CD8-positive, alpha-beta memory T cell (primary cell): ENCODE results near the gene CTU2. TPM values are rescaled to one million over a fixed set of nuclear protein-coding genes. Genes with fewer than 3 reads are reported as not detected.

Experiments used
- CTCF ChIA-PET: fragments of 350-600 bp; sonication (Branson Sonifier 250); formaldehyde crosslinking; loops from one replicate; lab custom pipeline; 2021; ENCODE audit warnings: antibody characterized with exemption; lab: Charles Lee
- POLR2A ChIA-PET: fragments of 350-600 bp; sonication (Branson Sonifier 250); formaldehyde crosslinking; loops from one replicate; lab custom pipeline; 2021; ENCODE audit warnings: antibody characterized with exemption; lab: Charles Lee
- DNase-seq, 5 donors: peaks; one replicate each; pipeline versions ENCODE4 v3.0.0 to v3.0.0-alpha.2; 2020 to 2022; ENCODE audit warnings: mixed read lengths in 1 of 5
- H3K27ac ChIP-seq: one replicate; pipeline ENCODE4 v1.7.0; 2013; ENCODE audit warnings: low read depth, mild to moderate bottlenecking, low read length, moderate library complexity
- H3K27me3 ChIP-seq: 2 replicates; pipeline ENCODE4 v1.7.0; 2013; ENCODE audit warnings: low read length, mild to moderate bottlenecking; ENCODE audit not compliant: insufficient read depth, poor library complexity, severe bottlenecking
- H3K36me3 ChIP-seq: 2 replicates; pipeline ENCODE4 v1.7.0; 2013; ENCODE audit warnings: mild to moderate bottlenecking, low read length, moderate library complexity; ENCODE audit not compliant: insufficient read depth
- H3K4me1 ChIP-seq: 2 replicates; pipeline ENCODE4 v1.7.0; 2013; ENCODE audit warnings: mild to moderate bottlenecking, low read length, moderate library complexity; ENCODE audit not compliant: insufficient read depth
- H3K4me3 ChIP-seq: 2 replicates; pipeline ENCODE4 v1.7.0; 2013; ENCODE audit warnings: mild to moderate bottlenecking, low read length
- H3K9me3 ChIP-seq: 2 replicates; pipeline ENCODE4 v1.7.0; 2013; ENCODE audit warnings: mild to moderate bottlenecking, low read length
- H3K27ac Mint-ChIP-seq, 8 donors: one replicate each; pipeline ENCODE4 v1.8.0; 2020 to 2021; ENCODE audit warnings: mixed read lengths in 8 of 8, mild to moderate bottlenecking in 6 of 8, inconsistent platforms in 3 of 8, moderate library complexity in 3 of 8
- H3K27me3 Mint-ChIP-seq, 2 donors: one replicate each; pipeline ENCODE4 v1.8.0; 2020 to 2021; ENCODE audit warnings: mixed read lengths in 2 of 2, mild to moderate bottlenecking in 1 of 2, moderate library complexity in 1 of 2
- H3K36me3 Mint-ChIP-seq, 3 donors: one replicate each; pipeline ENCODE4 v1.8.0; 2020 to 2021; ENCODE audit warnings: mixed read lengths in 3 of 3, inconsistent platforms in 1 of 3, mild to moderate bottlenecking in 1 of 3
- H3K4me1 Mint-ChIP-seq, 3 donors: one replicate each; pipeline ENCODE4 v1.8.0; 2020 to 2021; ENCODE audit warnings: mixed read lengths in 3 of 3, inconsistent platforms in 1 of 3, mild to moderate bottlenecking in 1 of 3
- H3K4me3 Mint-ChIP-seq, 7 donors: one replicate each; pipeline ENCODE4 v1.8.0; 2020 to 2021; ENCODE audit warnings: mixed read lengths in 7 of 7, mild to moderate bottlenecking in 6 of 7, moderate library complexity in 4 of 7, inconsistent platforms in 2 of 7
- H3K9me3 Mint-ChIP-seq, 5 donors: one replicate each; pipeline ENCODE4 v1.8.0; 2020 to 2022; ENCODE audit warnings: mixed read lengths in 5 of 5, mild to moderate bottlenecking in 3 of 5, moderate library complexity in 2 of 5, inconsistent platforms in 1 of 5
- polyA plus RNA-seq: library from polyadenylated mRNA; unstranded; fragments of 300-500 nt; fragmentation: Illumina TruSeq; gene quantifications from one replicate; pipeline ENCODE4 v1.2.3, GENCODE V29; 2021
- total RNA-seq, 2 experiments: library from RNA; stranded (reverse); gene quantifications; one replicate each; pipeline ENCODE4 v1.2.3, GENCODE V29; 2021

Gene CTU2
- total and polyA plus RNA-seq, 3 experiments from 2014 or later = 21.6 to 69.0 (median 68.6) TPM

DNA sequence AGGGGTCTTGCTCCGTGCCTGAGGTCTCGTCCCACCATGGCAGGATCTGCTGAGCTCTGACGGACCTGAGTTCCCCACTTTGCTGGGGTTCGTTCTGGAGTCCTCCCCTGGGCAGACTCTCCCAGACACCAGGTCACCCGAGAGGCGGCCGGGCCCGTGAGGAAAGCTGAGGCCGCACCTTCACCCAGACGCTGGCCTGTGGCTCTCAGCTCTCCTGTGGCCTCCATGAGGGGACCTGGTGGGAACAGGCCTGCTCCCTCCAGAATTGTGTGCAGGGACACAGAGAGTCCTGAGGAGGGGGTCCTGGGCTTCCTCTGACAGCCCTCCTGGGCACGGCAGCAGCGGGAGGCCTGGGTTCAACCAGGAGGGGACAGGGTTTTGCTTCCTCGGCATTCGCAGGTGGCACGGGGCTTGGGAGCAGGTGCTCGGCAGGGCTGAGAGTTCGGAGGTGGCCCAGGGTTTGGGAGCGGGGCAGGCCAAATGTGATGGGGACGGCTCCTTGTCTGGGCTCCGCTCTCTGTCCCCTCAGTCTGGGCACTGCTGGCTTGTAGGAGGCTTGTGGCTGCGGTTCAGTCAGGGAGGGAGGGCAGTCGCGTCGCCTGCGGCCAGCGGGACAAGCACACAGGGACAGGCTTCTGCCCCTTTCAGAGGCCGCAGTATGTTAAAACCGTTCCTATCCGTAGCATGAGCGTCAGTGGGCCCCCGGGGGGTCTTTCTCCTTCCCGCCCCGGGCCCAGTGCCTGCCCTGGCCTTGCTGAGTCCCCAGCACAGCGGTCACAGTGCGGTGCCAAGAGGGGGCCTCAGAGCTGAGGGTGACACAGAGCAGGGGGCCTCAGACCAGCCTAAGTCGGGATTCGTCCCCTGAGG lies 11.8 kb upstream of the CTU2 start:
- Mint-ChIP-seq H3K36me3 (peaks cover 0 to 38% (median 0%) of the 10 kb centered on the region in 3 donors), H3K4me1 (peaks cover 25 to 67% (median 41%) of the 10 kb centered on the region in 3 donors), H3K4me3 (peak overlapping the region in 2 of 7 donors; percentile 27 to 72), H3K27me3 (no peaks in the 10 kb centered on the region), H3K9me3 (no peaks in the 10 kb centered on the region), H3K27ac (peak overlapping the region in 5 of 8 donors; percentile 43 to 94 (median 54))
- no peaks in the 10 kb centered on the region for H3K9me3 ChIP-seq
- no peak overlapping the region for H3K4me3 ChIP-seq
- peaks cover 25% of the 10 kb centered on the region for H3K36me3 ChIP-seq
- POLR2A ChIA-PET = no interaction called here
- H3K4me1 ChIP-seq = peaks cover 55% of the 10 kb centered on the region
- H3K27ac ChIP-seq = no peak overlapping the region
- DNase-seq = no peak
- H3K27me3 ChIP-seq = no peaks in the 10 kb centered on the region
- CTCF ChIA-PET = interaction anchor here (1.6 kb wide), 1 partner anchor 9 kb away, joined by 6 read pairs; no protein-coding TSS in a partner anchor

DNA sequence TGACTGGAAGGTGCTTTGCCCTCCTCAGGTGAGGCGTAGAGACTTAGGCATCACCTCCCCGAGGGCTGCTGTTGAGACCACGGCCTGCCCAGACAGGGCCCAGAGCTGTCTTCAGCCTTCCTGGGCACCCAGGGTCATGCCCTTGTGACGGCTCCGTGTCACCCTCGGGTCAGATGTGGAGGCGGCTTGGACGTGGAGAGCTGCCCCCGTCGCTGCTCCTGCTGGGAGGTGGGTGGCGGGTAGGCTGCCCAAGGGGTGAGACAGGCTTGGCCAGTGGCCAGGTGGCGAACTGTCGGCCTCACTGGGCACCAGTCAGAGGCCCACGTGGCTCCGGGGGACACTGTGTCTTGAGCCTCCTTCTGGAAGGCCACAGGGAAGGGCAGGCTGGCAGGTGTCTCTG lies 11.1 kb upstream of the CTU2 start:
- H3K36me3 ChIP-seq = peaks cover 33% of the 10 kb centered on the region
- no peak for DNase-seq
- H3K27me3 ChIP-seq = no peaks in the 10 kb centered on the region
- no peak overlapping the region for H3K4me3 ChIP-seq
- Mint-ChIP-seq H3K27me3 (no peaks in the 10 kb centered on the region), H3K4me3 (no peak overlapping the region), H3K9me3 (no peaks in the 10 kb centered on the region), H3K4me1 (peaks cover 32 to 69% (median 45%) of the 10 kb centered on the region in 3 donors), H3K27ac (peak overlapping the region in 3 of 8 donors; percentile 23 to 90 (median 50)), H3K36me3 (peaks cover 0 to 46% (median 0%) of the 10 kb centered on the region in 3 donors)
- ChIA-PET CTCF (interaction anchor here (1.6 kb wide), 1 partner anchor 10 kb away, joined by 6 read pairs; no protein-coding TSS in a partner anchor), POLR2A (no interaction called here)
- peaks cover 59% of the 10 kb centered on the region for H3K4me1 ChIP-seq
- no peaks in the 10 kb centered on the region for H3K9me3 ChIP-seq
- no peak overlapping the region for H3K27ac ChIP-seq

GRCh38 chr16:88695753-88696152 lies 10.6 kb upstream of the CTU2 start:
- POLR2A ChIA-PET = no interaction called here
- Mint-ChIP-seq H3K4me1 (peaks cover 29 to 69% (median 44%) of the 10 kb centered on the region in 3 donors), H3K27ac (peak overlapping the region in 4 of 8 donors; percentile 50 to 73 (median 66)), H3K4me3 (no peak overlapping the region), H3K36me3 (peaks cover 0 to 51% (median 0%) of the 10 kb centered on the region in 3 donors), H3K9me3 (no peaks in the 10 kb centered on the region), H3K27me3 (no peaks in the 10 kb centered on the region)
- DNase-seq = no peak
- Histone ChIP-seq H3K27ac (no peak overlapping the region), H3K4me1 (peaks cover 59% of the 10 kb centered on the region), H3K36me3 (peaks cover 33% of the 10 kb centered on the region), H3K27me3 (no peaks in the 10 kb centered on the region), H3K4me3 (no peak overlapping the region), H3K9me3 (no peaks in the 10 kb centered on the region)
- CTCF ChIA-PET = interaction anchor here (1.2 to 1.6 kb wide), 2 partner anchors 8 to 11 kb away, joined by 4 to 6 read pairs; no protein-coding TSS in a partner anchor

DNA sequence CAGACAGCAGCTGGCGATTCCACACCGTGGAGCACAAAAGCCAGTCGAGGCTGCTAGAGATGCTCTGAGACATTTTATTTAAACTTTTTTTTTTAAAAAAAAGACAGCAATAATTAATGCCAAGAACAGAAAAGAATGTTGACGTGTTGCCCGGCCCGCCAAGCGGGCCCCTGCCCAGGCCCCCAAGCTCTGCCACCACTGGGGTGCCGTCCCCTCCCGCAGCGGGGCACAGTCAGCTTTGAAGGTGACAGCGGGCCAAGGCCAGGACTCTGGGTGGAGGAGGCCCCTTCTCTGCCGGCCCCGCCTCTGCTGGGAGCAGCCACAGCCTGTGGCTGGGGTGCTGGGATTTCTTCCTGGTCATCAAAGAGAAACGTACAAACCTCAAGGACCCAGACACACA lies 9.9 kb upstream of the CTU2 start:
- Mint-ChIP-seq H3K4me1 (peaks cover 26 to 67% (median 42%) of the 10 kb centered on the region in 3 donors), H3K27me3 (peaks cover 0 to 2% of the 10 kb centered on the region in 2 donors), H3K27ac (peak overlapping the region in 3 of 8 donors; percentile 11 to 99 (median 40)), H3K9me3 (no peaks in the 10 kb centered on the region), H3K4me3 (no peak overlapping the region), H3K36me3 (peaks cover 0 to 56% (median 0%) of the 10 kb centered on the region in 3 donors)
- POLR2A ChIA-PET = no interaction called here
- peaks cover 56% of the 10 kb centered on the region for H3K4me1 ChIP-seq
- H3K27ac ChIP-seq = no peak overlapping the region
- no peaks in the 10 kb centered on the region for H3K27me3 ChIP-seq
- H3K4me3 ChIP-seq = no peak overlapping the region
- CTCF ChIA-PET = interaction anchor here (1.2 to 1.6 kb wide), 2 partner anchors 9 to 11 kb away, joined by 4 to 6 read pairs; no protein-coding TSS in a partner anchor
- DNase-seq = no peak
- peaks cover 33% of the 10 kb centered on the region for H3K36me3 ChIP-seq
- no peaks in the 10 kb centered on the region for H3K9me3 ChIP-seq

DNA sequence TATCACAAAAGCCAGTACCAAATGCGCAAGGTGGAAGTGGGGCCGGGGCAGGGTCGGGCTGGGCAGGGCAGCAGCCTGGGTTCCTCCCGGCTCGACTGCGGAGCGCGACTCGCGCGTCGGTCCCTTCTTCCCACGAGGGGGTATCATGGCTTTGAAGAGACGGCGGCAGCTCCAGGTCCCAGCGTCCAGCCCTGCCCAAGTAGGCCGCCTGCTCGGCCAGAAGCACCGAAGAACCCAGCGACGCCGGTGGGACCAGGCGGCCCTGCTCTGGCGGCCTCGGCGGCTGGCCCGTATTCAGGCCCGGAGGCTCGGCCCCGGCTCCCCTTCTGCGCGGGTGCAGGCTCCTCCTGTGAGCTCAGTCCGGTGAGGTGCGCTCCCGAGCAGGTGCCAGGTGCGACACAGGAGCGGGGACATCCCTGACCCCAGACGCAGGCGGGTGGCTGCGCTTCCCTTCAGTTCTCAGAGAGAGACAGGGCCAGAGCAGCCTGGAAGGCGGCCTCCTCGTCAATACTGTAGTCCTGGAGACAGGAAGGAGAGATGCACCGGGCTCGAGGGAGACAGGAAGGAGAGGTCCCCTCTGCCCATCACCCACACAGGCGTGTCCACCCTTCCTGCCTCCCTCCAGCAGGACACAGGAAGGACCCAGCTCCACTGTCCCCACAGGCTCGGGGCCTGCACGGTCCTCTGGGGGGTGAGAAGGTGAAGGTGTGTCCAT lies 9.0 kb upstream of the CTU2 start:
- Mint-ChIP-seq H3K4me3 (peak overlapping the region in 2 of 7 donors; percentile 22 to 24), H3K4me1 (peaks cover 21 to 58% (median 37%) of the 10 kb centered on the region in 3 donors), H3K27ac (peak overlapping the region in 5 of 8 donors; percentile 11 to 99 (median 77)), H3K27me3 (peaks cover 0 to 2% of the 10 kb centered on the region in 2 donors), H3K36me3 (peaks cover 0 to 64% (median 0%) of the 10 kb centered on the region in 3 donors), H3K9me3 (no peaks in the 10 kb centered on the region)
- Histone ChIP-seq H3K36me3 (peaks cover 33% of the 10 kb centered on the region), H3K4me1 (peaks cover 56% of the 10 kb centered on the region), H3K27me3 (no peaks in the 10 kb centered on the region), H3K27ac (no peak overlapping the region), H3K9me3 (no peaks in the 10 kb centered on the region), H3K4me3 (no peak overlapping the region)
- POLR2A ChIA-PET = no interaction called here
- no peak for DNase-seq
- CTCF ChIA-PET = interaction anchor here (1.5 kb wide), 1 partner anchor 34 kb away, joined by 3 read pairs; the partner anchor contains the start of gene MVD

GRCh38 chr16:88697831-88698615 lies 8.3 kb upstream of the CTU2 start:
- Histone ChIP-seq H3K27ac (no peak overlapping the region), H3K36me3 (peaks cover 33% of the 10 kb centered on the region), H3K4me3 (no peak overlapping the region), H3K4me1 (peaks cover 56% of the 10 kb centered on the region), H3K9me3 (no peaks in the 10 kb centered on the region), H3K27me3 (no peaks in the 10 kb centered on the region)
- H3K27ac Mint-ChIP-seq = peak overlapping the region in 5 of 8 donors; percentile 60 to 99 (median 73)
- peak in 1 of 5 donors; percentile 41 for DNase-seq
- H3K36me3 Mint-ChIP-seq = peaks cover 0 to 71% (median 0%) of the 10 kb centered on the region in 3 donors
- POLR2A ChIA-PET = no interaction called here
- CTCF ChIA-PET = interaction anchor here (1.0 to 5.9 kb wide), 3 partner anchors 10 to 35 kb away, joined by 3 to 29 read pairs (median 4); partner anchors contain the start of gene MVD
- peaks cover 22 to 56% (median 37%) of the 10 kb centered on the region in 3 donors for H3K4me1 Mint-ChIP-seq
- peaks cover 0 to 2% of the 10 kb centered on the region in 2 donors for H3K27me3 Mint-ChIP-seq
- H3K4me3 Mint-ChIP-seq = peak overlapping the region in 5 of 7 donors; percentile 8 to 82 (median 24)
- H3K9me3 Mint-ChIP-seq = no peaks in the 10 kb centered on the region

DNA sequence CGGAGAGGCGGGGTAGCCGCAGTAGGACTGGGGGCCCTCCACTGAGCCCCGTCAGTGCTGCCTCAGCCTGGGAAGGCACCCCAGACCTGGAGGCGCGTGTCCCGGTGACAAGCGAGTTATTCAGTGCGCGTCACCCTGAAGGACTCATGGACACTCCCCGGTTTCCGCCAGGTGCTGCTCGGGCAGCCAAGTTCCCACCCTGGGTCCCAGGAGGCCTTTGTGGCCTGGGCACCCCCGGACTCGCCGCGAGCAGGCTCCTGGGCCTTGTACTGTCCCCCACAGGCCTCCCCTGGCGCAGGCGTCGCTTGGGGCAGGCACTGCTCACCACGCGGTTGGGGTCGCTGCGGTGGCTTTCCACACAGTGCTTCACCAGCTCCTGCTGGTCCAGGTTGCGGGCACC lies 7.7 kb upstream of the CTU2 start:
- Histone ChIP-seq H3K4me1 (peaks cover 60% of the 10 kb centered on the region), H3K36me3 (peaks cover 33% of the 10 kb centered on the region), H3K9me3 (no peaks in the 10 kb centered on the region), H3K27me3 (no peaks in the 10 kb centered on the region), H3K27ac (no peak overlapping the region), H3K4me3 (no peak overlapping the region)
- Mint-ChIP-seq H3K27me3 (peaks cover 0 to 4% of the 10 kb centered on the region in 2 donors), H3K36me3 (peaks cover 0 to 77% (median 0%) of the 10 kb centered on the region in 3 donors), H3K27ac (peak overlapping the region in 5 of 8 donors; percentile 60 to 99 (median 73)), H3K9me3 (no peaks in the 10 kb centered on the region), H3K4me3 (peak overlapping the region in 2 of 7 donors; percentile 13 to 27), H3K4me1 (peaks cover 21 to 58% (median 42%) of the 10 kb centered on the region in 3 donors)
- peak in 1 of 5 donors; percentile 17 for DNase-seq
- CTCF ChIA-PET = interaction anchor here (1.0 to 5.9 kb wide), 2 partner anchors 11 to 17 kb away, joined by 4 to 29 read pairs; no protein-coding TSS in a partner anchor
- POLR2A ChIA-PET = no interaction called here
